SK-N-SH (cell line): ENCODE data around the gene U2SURP.

Experiments
- ELF1 ChIP-seq: IDR thresholded peaks from 2 replicates; pipeline ENCODE4 v1.4.0; 2012
- EP300 ChIP-seq, 2 experiments: IDR thresholded peaks; 2 replicates each; pipeline versions ENCODE4 v1.4.0 to v1.6.1; 2012; ENCODE audit warnings: borderline replicate concordance in 1 of 2, low read depth in 1 of 2, low read length in 1 of 2
- EZH2phosphoT487 ChIP-seq: fragments of 200-600 bp; sonication (generic); IDR thresholded peaks from 2 replicates; pipeline ENCODE4 v1.6.1; 2017; ENCODE audit warnings: low read depth, mixed run types, mild to moderate bottlenecking, antibody characterized with exemption, moderate library complexity, borderline replicate concordance
- NFIC ChIP-seq: IDR thresholded peaks from 2 replicates; pipeline ENCODE4 v1.4.0; 2012; ENCODE audit warnings: borderline replicate concordance
- RAD21 ChIP-seq: IDR thresholded peaks from 2 replicates; pipeline ENCODE4 v1.6.1; 2012; ENCODE audit warnings: mild to moderate bottlenecking, low read length
- SMC3 ChIP-seq: IDR thresholded peaks from 2 replicates; pipeline ENCODE4 v1.6.1; 2012; ENCODE audit warnings: low read depth, low read length, improper control_type of control experiment
- TAF1 ChIP-seq: IDR thresholded peaks from 2 replicates; pipeline ENCODE4 v1.6.1; 2012; ENCODE audit warnings: low read depth, mild to moderate bottlenecking, low read length, moderate library complexity, borderline replicate concordance
- TCF12 ChIP-seq: IDR thresholded peaks from 2 replicates; pipeline ENCODE4 v1.4.0; 2012
- TF ChIP-seq, protein P1 (sequence below): fragments of 200-600 bp; sonication (generic); IDR thresholded peaks from 2 replicates; pipeline ENCODE4 v1.6.1; 2017; ENCODE audit warnings: antibody characterized with exemption, mild to moderate bottlenecking, moderate library complexity
- TF ChIP-seq, protein P2 (sequence below): fragments of 150-350 bp; IDR thresholded peaks from 2 replicates; pipeline ENCODE4 v1.6.1; 2017; ENCODE audit warnings: antibody characterized with exemption, low read length, low read depth, borderline replicate concordance
- TF ChIP-seq, protein P3 (sequence below): IDR thresholded peaks from 2 replicates; pipeline ENCODE4 v1.4.0; 2012; ENCODE audit warnings: low read depth
- TF ChIP-seq, protein P4 (sequence below): IDR thresholded peaks from 2 replicates; pipeline ENCODE4 v1.6.1; 2012; ENCODE audit warnings: mild to moderate bottlenecking, low read depth, low read length, moderate library complexity

DNA sequence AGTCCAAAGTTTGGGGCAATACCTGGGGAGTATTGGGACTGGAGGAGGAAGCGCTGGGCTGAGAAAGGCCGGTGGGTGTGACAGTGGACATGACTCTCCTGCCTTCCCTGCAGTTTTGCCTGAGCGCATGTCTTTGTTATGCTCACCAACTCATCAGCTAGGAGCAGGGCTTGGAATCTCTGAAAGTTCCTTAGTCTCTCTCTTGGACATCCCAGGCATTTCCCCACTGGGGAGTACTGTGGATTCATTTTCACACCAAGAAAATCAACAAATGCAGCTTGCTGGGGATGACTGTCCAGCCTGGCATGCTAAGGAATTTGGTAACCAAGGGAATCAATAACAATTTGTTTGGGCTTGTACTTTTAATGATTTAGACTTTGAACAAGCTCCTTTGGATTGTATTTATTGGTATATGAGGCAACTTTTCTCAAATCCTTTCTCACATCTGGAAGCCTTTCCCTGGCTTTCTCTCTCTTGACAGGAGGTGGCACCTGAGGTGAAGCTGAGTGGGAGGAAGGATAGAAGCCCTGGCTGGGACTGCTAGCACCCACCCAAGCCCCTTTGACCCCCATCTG is 69.7 kb downstream of the U2SURP start:
- TF ChIP-seq, protein P1, sequence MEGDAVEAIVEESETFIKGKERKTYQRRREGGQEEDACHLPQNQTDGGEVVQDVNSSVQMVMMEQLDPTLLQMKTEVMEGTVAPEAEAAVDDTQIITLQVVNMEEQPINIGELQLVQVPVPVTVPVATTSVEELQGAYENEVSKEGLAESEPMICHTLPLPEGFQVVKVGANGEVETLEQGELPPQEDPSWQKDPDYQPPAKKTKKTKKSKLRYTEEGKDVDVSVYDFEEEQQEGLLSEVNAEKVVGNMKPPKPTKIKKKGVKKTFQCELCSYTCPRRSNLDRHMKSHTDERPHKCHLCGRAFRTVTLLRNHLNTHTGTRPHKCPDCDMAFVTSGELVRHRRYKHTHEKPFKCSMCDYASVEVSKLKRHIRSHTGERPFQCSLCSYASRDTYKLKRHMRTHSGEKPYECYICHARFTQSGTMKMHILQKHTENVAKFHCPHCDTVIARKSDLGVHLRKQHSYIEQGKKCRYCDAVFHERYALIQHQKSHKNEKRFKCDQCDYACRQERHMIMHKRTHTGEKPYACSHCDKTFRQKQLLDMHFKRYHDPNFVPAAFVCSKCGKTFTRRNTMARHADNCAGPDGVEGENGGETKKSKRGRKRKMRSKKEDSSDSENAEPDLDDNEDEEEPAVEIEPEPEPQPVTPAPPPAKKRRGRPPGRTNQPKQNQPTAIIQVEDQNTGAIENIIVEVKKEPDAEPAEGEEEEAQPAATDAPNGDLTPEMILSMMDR, result no peak; the same call in 1 of the 2 replicates
- no peak for TF ChIP-seq TCF12
- TF ChIP-seq RAD21, result no peak
- TF ChIP-seq, protein P2, sequence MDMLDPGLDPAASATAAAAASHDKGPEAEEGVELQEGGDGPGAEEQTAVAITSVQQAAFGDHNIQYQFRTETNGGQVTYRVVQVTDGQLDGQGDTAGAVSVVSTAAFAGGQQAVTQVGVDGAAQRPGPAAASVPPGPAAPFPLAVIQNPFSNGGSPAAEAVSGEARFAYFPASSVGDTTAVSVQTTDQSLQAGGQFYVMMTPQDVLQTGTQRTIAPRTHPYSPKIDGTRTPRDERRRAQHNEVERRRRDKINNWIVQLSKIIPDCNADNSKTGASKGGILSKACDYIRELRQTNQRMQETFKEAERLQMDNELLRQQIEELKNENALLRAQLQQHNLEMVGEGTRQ, result no peak
- TF ChIP-seq EP300 (IDR thresholded peaks at IDR 0.05; ENCODE audit: borderline replicate concordance in 1 of 2, low read depth in 1 of 2, low read length in 1 of 2), result no peak
- no peak for TF ChIP-seq NFIC
- TF ChIP-seq EZH2phosphoT487, result no peak
- TF ChIP-seq SMC3, result no peak
- no peak for TF ChIP-seq ELF1
- TF ChIP-seq, protein P3, sequence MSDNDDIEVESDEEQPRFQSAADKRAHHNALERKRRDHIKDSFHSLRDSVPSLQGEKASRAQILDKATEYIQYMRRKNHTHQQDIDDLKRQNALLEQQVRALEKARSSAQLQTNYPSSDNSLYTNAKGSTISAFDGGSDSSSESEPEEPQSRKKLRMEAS, result no peak
- no peak for TF ChIP-seq TAF1
- TF ChIP-seq, protein P4, sequence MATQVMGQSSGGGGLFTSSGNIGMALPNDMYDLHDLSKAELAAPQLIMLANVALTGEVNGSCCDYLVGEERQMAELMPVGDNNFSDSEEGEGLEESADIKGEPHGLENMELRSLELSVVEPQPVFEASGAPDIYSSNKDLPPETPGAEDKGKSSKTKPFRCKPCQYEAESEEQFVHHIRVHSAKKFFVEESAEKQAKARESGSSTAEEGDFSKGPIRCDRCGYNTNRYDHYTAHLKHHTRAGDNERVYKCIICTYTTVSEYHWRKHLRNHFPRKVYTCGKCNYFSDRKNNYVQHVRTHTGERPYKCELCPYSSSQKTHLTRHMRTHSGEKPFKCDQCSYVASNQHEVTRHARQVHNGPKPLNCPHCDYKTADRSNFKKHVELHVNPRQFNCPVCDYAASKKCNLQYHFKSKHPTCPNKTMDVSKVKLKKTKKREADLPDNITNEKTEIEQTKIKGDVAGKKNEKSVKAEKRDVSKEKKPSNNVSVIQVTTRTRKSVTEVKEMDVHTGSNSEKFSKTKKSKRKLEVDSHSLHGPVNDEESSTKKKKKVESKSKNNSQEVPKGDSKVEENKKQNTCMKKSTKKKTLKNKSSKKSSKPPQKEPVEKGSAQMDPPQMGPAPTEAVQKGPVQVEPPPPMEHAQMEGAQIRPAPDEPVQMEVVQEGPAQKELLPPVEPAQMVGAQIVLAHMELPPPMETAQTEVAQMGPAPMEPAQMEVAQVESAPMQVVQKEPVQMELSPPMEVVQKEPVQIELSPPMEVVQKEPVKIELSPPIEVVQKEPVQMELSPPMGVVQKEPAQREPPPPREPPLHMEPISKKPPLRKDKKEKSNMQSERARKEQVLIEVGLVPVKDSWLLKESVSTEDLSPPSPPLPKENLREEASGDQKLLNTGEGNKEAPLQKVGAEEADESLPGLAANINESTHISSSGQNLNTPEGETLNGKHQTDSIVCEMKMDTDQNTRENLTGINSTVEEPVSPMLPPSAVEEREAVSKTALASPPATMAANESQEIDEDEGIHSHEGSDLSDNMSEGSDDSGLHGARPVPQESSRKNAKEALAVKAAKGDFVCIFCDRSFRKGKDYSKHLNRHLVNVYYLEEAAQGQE, result no peak
